ENCODE data around the gene OMA1. TPM values are rescaled to one million over a fixed set of nuclear protein-coding genes. Genes with fewer than 3 reads are reported as not detected.

The OMA1 gene
- total RNA-seq, 1 donor from 2014 or later, result 32.0 TPM

DNA sequence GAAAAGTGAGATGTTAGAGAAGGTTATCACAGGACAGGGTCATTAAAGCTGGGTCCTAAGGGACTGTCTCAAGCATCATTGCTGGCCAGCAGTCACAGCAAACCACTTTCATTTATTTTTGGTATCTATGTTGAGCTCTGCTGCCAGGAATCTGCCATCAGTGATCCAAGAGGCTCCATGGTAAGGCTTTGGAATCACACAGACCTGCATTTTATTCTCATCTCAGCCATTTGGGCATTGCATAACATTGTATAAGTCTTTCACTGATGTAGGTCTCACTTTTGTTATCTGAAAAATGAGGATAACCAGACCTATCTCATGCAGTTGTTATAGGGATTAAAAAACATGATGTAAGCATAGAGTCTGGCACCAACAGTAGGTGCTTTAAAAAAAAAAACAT is 77.5 kb downstream of the OMA1 start:
- Mint-ChIP-seq H3K4me3 (ENCODE audit: low read depth) (no peak overlapping the region), H3K27me3 (peaks cover 3% of the 10 kb centered on the region), H3K36me3 (ENCODE audit: insufficient read depth) (no peaks in the 10 kb centered on the region), H3K27ac (no peak overlapping the region), H3K4me1 (ENCODE audit: low read depth) (no peaks in the 10 kb centered on the region), H3K9me3 (ENCODE audit: low read depth) (no peaks in the 10 kb centered on the region)
- TF ChIP-seq, protein P1, sequence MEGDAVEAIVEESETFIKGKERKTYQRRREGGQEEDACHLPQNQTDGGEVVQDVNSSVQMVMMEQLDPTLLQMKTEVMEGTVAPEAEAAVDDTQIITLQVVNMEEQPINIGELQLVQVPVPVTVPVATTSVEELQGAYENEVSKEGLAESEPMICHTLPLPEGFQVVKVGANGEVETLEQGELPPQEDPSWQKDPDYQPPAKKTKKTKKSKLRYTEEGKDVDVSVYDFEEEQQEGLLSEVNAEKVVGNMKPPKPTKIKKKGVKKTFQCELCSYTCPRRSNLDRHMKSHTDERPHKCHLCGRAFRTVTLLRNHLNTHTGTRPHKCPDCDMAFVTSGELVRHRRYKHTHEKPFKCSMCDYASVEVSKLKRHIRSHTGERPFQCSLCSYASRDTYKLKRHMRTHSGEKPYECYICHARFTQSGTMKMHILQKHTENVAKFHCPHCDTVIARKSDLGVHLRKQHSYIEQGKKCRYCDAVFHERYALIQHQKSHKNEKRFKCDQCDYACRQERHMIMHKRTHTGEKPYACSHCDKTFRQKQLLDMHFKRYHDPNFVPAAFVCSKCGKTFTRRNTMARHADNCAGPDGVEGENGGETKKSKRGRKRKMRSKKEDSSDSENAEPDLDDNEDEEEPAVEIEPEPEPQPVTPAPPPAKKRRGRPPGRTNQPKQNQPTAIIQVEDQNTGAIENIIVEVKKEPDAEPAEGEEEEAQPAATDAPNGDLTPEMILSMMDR (IDR thresholded peaks at IDR 0.05; ENCODE audit: unreplicated experiment), result no peak
- no peak for DNase-seq (ENCODE audit: low spot score, unreplicated experiment)

GRCh38 chr1:58468612-58469011 is 77.9 kb downstream of the OMA1 start:
- TF ChIP-seq, protein P1 (IDR thresholded peaks at IDR 0.05; ENCODE audit: unreplicated experiment), result no peak
- no peak for DNase-seq (ENCODE audit: low spot score, unreplicated experiment)
- H3K27ac Mint-ChIP-seq, result no peak overlapping the region
- no peaks in the 10 kb centered on the region for H3K4me1 Mint-ChIP-seq (ENCODE audit: low read depth)
- no peaks in the 10 kb centered on the region for H3K36me3 Mint-ChIP-seq (ENCODE audit: insufficient read depth)
- peaks cover 3% of the 10 kb centered on the region for H3K27me3 Mint-ChIP-seq
- no peaks in the 10 kb centered on the region for H3K9me3 Mint-ChIP-seq (ENCODE audit: low read depth)
- H3K4me3 Mint-ChIP-seq (ENCODE audit: low read depth), result no peak overlapping the region

GRCh38 chr1:58466630-58467241 is 79.8 kb downstream of the OMA1 start:
- no peaks in the 10 kb centered on the region for H3K36me3 Mint-ChIP-seq (ENCODE audit: insufficient read depth)
- TF ChIP-seq, protein P1 (IDR thresholded peaks at IDR 0.05; ENCODE audit: unreplicated experiment), result no peak
- H3K9me3 Mint-ChIP-seq (ENCODE audit: low read depth), result no peaks in the 10 kb centered on the region
- H3K4me3 Mint-ChIP-seq (ENCODE audit: low read depth), result no peak overlapping the region
- H3K27me3 Mint-ChIP-seq, result peaks cover 7% of the 10 kb centered on the region
- no peak for DNase-seq (ENCODE audit: low spot score, unreplicated experiment)
- no peak overlapping the region for H3K27ac Mint-ChIP-seq
- H3K4me1 Mint-ChIP-seq (ENCODE audit: low read depth), result no peaks in the 10 kb centered on the region

DNA sequence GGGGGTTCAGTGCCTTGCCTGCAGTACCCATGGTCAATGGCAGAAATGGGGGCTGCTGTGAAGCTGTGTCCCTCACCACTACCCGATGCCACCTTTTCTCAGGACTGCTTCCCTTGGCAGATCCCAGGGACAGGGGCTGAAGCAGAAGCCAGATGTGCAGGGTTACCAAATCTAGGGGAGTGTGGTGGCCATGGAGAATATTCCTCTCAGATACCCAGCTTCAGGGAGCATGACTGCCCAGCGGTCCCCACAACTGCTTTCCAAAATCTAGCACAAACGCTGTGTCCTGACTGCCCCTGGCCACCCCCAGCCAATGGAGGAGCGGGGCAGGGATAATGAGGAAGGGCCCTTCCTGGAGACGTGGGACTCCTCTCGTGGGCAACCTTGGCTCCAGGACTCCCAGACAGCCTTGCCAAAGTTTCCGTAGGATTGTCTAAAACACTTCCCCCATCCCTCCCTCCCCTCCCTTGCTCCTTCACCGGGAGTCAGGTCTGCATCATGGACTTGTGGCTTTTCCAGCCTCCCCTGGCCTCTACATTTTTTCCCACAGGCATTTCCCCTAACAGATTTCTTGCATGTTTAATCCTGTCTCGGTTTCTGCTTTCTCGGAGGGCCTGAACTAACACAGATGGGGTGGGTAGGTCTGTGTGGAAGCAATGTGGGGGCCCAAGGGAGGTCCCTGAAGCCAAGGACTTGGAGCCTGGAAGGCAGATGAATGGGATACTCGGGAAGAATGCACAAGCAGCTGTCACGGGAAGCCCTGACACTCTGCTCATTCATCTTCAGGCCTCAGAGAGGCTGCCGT is 80.5 kb downstream of the OMA1 start:
- Mint-ChIP-seq H3K27ac (no peak overlapping the region), H3K4me1 (ENCODE audit: low read depth) (no peaks in the 10 kb centered on the region), H3K9me3 (ENCODE audit: low read depth) (no peaks in the 10 kb centered on the region), H3K27me3 (peaks cover 7% of the 10 kb centered on the region), H3K4me3 (ENCODE audit: low read depth) (no peak overlapping the region), H3K36me3 (ENCODE audit: insufficient read depth) (no peaks in the 10 kb centered on the region)
- TF ChIP-seq, protein P1 (IDR thresholded peaks at IDR 0.05; ENCODE audit: unreplicated experiment), result no peak
- DNase-seq (ENCODE audit: low spot score, unreplicated experiment), result no peak

- no peak for DNase-seq (ENCODE audit: low spot score, unreplicated experiment)
- H3K27ac Mint-ChIP-seq, result no peak overlapping the region
- H3K4me1 Mint-ChIP-seq (ENCODE audit: low read depth), result no peaks in the 10 kb centered on the region
- H3K9me3 Mint-ChIP-seq (ENCODE audit: low read depth), result no peaks in the 10 kb centered on the region
- H3K27me3 Mint-ChIP-seq, result peaks cover 7% of the 10 kb centered on the region
- TF ChIP-seq, protein P1 (IDR thresholded peaks at IDR 0.05; ENCODE audit: unreplicated experiment), result no peak
- no peaks in the 10 kb centered on the region for H3K36me3 Mint-ChIP-seq (ENCODE audit: insufficient read depth)
- no peak overlapping the region for H3K4me3 Mint-ChIP-seq (ENCODE audit: low read depth)
These were observed 81.3 kb downstream of the OMA1 start for GRCh38 chr1:58465176-58465575.

All from progenitor cell of endocrine pancreas (in vitro differentiated cells).